HUES64 (cell line): ENCODE results near the gene MEF2C.
"Not testable (repeated sequence)": the region's sequence is repeated elsewhere in the genome, so short reads cannot be mapped to it uniquely, and the experiment has no call there.

Experiments used
- H3K27ac ChIP-seq: 2 replicates; pipeline ENCODE4 v1.7.0; 2013; ENCODE audit warnings: low read depth, low read length, inconsistent platforms
- H3K27me3 ChIP-seq: 2 replicates; pipeline ENCODE4 v1.6.1; 2013; ENCODE audit warnings: mild to moderate bottlenecking, low read length; ENCODE audit not compliant: insufficient read depth
- H3K36me3 ChIP-seq: 2 replicates; pipeline ENCODE4 v1.6.1; 2013; ENCODE audit warnings: mild to moderate bottlenecking, low read length; ENCODE audit not compliant: insufficient read depth
- H3K4me1 ChIP-seq: 2 replicates; pipeline ENCODE4 v1.6.1; 2013; ENCODE audit warnings: mild to moderate bottlenecking, low read length, moderate library complexity; ENCODE audit not compliant: insufficient read depth
- H3K4me3 ChIP-seq: 2 replicates; pipeline ENCODE4 v1.5.1; 2013; ENCODE audit warnings: mild to moderate bottlenecking, low read length, moderate library complexity
- H3K9ac ChIP-seq: 2 replicates; pipeline ENCODE4 v1.6.1; 2013; ENCODE audit warnings: mild to moderate bottlenecking, low read depth, low read length
- H3K9me3 ChIP-seq: 2 replicates; pipeline ENCODE4 v1.6.1; 2013; ENCODE audit warnings: low read depth, low read length; ENCODE audit not compliant: insufficient read depth
- WGBS: fragments of 150-250, 120-280 bp; methylation state at CpG from one replicate; pipeline ENCODE4 v1.1.7; 2013; ENCODE audit warnings: missing lambda C conversion rate; 5-methylcytosine and 5-hydroxymethylcytosine counted together

The MEF2C gene

DNA sequence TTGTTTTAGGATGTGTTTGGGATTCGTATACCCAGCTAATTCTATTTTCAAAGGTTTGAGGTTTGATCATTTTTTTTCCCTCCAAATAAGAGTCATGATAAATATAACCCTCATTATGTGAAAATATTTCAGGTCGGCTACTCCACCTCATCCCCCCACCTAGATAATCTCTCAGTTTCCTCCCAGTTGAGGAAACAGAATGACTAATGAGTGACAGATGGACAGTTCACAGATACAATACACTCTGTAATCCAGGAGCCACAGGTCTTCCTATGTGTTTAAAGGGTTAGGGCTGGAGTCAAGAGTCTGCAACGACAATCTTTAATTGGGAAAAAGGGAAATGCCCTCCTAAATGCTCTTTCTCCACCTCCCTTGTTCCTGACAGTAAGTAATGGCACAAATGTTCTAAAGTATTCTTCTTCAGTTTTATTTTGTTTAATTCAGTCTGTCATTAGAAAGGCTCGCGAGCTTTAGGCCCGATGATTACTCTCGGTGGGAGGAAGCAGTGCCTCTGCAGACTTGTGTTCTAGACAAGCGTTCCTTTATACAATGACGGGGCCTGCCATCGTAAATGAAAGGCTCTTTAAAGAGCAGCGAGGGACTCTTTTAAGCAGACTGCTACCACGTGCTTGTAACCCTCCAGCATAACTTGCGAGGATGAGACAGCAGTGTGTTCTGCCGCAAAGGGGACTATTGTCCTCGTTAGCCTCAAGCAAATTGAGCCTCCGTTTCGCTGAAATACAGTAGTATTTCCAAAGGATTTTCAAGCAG is 69.0 kb downstream of the MEF2C start:
- H3K4me1 ChIP-seq: peaks cover 23% of the 10 kb centered on the region
- H3K9ac ChIP-seq: 0 out of 2 replicates have a peak overlapping the region, but pooled peaks have one; percentile 23
- WGBS: 82% methylated on average over 16 of the region's 17 CpGs
- H3K36me3 ChIP-seq: no peaks in the 10 kb centered on the region
- H3K27me3 ChIP-seq: no peaks in the 10 kb centered on the region
- peak overlapping the region; percentile 20 for H3K27ac ChIP-seq
- no peak overlapping the region for H3K4me3 ChIP-seq
- no peaks in the 10 kb centered on the region for H3K9me3 ChIP-seq

DNA sequence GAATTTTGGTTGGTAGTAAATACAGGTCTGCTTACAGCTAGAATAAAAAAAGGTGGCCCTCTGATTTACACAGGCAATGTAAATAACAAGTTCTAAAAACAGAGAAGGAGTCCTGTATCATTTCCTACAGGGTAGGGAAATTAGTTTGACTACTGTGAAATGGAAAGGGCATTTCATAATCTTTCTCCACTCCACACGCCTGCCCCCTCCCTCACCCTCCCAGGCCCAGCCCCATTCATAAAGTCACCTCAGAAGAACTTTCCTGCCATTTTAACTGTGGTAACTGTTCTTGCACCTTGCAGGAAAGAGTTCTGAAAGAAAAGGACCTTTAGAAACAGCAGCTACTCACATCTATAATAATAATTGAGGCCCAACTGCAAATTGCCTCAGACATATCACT is 69.7 kb downstream of the MEF2C start:
- no peak overlapping the region for H3K4me3 ChIP-seq
- H3K4me1 ChIP-seq: peaks cover 23% of the 10 kb centered on the region
- no peaks in the 10 kb centered on the region for H3K9me3 ChIP-seq
- H3K27ac ChIP-seq: no peak overlapping the region
- WGBS: 92% methylated on average over 1 of the region's 1 CpG
- H3K9ac ChIP-seq: no peak overlapping the region
- no peaks in the 10 kb centered on the region for H3K36me3 ChIP-seq
- no peaks in the 10 kb centered on the region for H3K27me3 ChIP-seq

DNA sequence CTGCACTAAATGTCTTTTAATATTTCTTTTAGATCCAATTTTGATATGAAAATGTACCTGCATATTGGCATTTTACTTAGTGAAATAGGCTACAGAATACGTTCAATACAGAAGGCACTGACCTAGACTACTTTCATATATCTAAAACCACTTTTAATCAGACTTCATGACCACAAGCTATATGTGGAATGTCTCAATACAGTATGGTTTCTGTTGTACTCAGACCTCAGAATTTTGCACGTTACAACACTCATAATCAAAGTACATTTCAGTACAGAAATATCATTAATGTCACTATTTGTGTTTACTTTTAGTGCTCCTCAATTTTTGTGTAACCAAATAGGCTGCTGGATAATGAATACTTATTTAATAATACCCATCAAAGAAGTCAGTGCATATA is 74.8 kb downstream of the MEF2C start:
- no peak overlapping the region for H3K4me3 ChIP-seq
- no peaks in the 10 kb centered on the region for H3K36me3 ChIP-seq
- H3K27ac ChIP-seq: no peak overlapping the region
- no peaks in the 10 kb centered on the region for H3K27me3 ChIP-seq
- H3K9ac ChIP-seq: no peak overlapping the region
- H3K4me1 ChIP-seq: peaks cover 5% of the 10 kb centered on the region; the same call in 1 of the 2 replicates
- WGBS: 92% methylated on average over 2 of the region's 2 CpGs
- H3K9me3 ChIP-seq: no peaks in the 10 kb centered on the region

DNA sequence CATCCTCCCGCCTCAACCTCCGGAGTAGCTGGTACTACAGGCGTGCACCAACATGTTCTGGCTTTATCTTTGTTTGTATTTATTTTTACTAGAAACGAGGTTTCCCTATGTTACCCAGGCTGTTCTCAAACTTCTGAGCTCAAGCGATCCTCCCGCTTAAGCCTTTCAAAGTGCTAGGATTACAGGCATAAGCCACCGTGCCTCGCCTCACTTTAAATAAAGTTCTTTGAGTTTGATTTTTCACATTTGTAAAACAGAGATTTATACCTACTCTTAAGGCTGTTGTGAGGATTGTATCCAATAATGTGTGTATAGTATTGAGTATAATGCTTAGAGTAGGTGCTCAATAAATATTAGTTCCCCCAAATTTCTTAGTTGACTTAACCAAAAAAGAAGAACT is 75.7 kb downstream of the MEF2C start:
- no peaks in the 10 kb centered on the region for H3K36me3 ChIP-seq
- H3K27ac ChIP-seq: no peak overlapping the region
- no peak overlapping the region for H3K9ac ChIP-seq
- 97% methylated on average over 7 of the region's 8 CpGs for WGBS
- H3K4me3 ChIP-seq: no peak overlapping the region
- H3K4me1 ChIP-seq: peaks cover 5% of the 10 kb centered on the region; the same call in 1 of the 2 replicates
- no peaks in the 10 kb centered on the region for H3K9me3 ChIP-seq
- H3K27me3 ChIP-seq: no peaks in the 10 kb centered on the region

DNA sequence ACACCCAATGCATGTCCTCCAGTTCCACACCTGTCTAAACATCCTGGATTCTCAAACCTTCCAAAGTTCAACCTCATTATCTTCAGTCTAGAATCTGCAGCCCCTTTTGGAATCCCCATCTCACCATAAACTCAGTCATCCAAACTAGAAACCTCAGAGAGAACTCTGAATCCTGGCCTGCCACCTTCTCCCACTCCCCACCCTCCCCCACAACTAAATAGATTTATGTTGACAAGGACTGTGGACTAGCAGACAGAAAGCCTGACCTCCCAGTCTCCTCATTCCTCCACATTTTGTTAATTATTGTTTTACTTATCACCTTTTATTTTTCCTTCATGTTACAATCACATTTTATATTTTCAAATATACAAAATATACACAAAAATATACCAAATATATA is 76.6 kb downstream of the MEF2C start:
- no peak overlapping the region for H3K4me3 ChIP-seq
- no peak overlapping the region for H3K9ac ChIP-seq
- no peaks in the 10 kb centered on the region for H3K36me3 ChIP-seq
- peaks cover 5% of the 10 kb centered on the region; the same call in 1 of the 2 replicates for H3K4me1 ChIP-seq
- H3K9me3 ChIP-seq: no peaks in the 10 kb centered on the region
- H3K27ac ChIP-seq: no peak overlapping the region
- no peaks in the 10 kb centered on the region for H3K27me3 ChIP-seq

DNA sequence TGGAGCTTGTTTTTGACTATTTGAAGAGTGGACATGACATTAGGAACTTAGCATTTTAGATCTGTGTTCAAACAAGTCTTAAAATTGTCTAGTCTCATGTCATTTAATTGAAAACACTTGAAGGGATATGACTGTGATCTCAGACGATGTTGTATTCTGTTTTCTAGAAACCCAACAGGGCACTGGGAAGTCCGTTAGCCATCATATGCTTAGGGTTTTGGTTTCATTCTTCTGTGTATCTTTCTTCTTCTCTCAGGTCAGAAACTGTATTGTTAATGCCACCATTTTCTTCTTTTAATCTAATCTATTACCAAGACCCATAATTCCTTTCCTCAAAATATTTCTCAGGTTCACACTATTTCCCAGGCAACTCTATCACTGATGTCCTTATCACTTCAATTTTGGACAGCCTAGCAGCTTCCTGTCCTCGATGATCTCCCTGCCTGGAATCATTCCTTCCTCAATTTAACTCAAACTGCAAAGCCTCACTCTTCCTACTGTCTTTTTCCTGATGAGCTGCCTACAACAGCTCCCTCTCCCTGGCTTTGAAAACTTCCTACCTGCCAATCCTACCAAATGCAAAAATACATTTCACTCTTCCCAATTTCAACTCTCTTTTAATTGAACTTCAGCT is 77.7 kb downstream of the MEF2C start:
- Histone ChIP-seq H3K9ac (no peak overlapping the region), H3K4me1 (peaks cover 5% of the 10 kb centered on the region; the same call in 1 of the 2 replicates), H3K27me3 (no peaks in the 10 kb centered on the region), H3K27ac (no peak overlapping the region), H3K9me3 (no peaks in the 10 kb centered on the region), H3K36me3 (no peaks in the 10 kb centered on the region), H3K4me3 (no peak overlapping the region)
- 93% methylated on average over 3 of the region's 3 CpGs for WGBS

DNA sequence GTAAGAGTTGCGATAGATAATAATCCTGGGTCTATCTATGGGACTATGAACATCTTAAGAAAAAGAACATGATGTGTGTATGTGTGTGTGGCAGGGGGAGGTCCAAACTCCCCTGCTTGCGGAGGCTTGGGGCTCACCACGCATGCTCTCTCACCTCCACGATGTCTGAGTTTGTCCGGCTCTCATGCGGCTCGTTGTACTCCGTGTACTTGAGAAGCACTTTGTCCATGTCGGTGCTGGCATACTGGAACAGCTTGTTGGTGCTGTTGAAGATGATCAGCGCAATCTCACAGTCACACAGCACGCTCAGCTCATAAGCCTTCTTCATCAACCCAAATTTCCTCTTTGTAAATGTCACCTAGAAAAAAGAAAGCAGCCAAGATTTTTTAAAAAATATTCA is 78.5 kb downstream of the MEF2C start:
- Histone ChIP-seq H3K9me3 (no peaks in the 10 kb centered on the region), H3K9ac (no peak overlapping the region), H3K4me3 (no peak overlapping the region), H3K36me3 (no peaks in the 10 kb centered on the region), H3K4me1 (peaks cover 5% of the 10 kb centered on the region; the same call in 1 of the 2 replicates), H3K27ac (no peak overlapping the region), H3K27me3 (no peaks in the 10 kb centered on the region)
- WGBS: 94% methylated on average over 11 of the region's 11 CpGs

DNA sequence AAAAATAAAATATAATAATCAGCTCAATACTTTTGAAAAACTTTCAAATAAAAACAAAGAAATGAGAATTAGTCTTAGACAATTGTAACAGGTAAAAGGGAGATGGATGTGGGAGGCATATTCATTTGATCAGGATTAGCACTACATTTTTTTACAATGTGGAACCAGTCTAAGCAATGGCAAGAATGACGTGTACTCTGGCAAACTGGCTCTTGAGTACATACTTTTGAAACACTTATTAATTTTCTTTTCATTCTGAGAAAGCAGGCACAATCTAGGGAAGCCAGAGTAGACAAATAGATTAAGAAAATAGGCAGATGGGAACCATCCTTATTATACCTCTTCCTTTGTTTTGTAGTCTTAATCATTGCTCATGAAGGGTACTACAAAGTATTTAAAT is 79.7 kb downstream of the MEF2C start:
- H3K9ac ChIP-seq: no peak overlapping the region
- no peak overlapping the region for H3K27ac ChIP-seq
- H3K4me3 ChIP-seq: no peak overlapping the region
- H3K4me1 ChIP-seq: peaks cover 5% of the 10 kb centered on the region; the same call in 1 of the 2 replicates
- WGBS: 92% methylated on average over 1 of the region's 1 CpG
- no peaks in the 10 kb centered on the region for H3K36me3 ChIP-seq
- no peaks in the 10 kb centered on the region for H3K9me3 ChIP-seq
- no peaks in the 10 kb centered on the region for H3K27me3 ChIP-seq

DNA sequence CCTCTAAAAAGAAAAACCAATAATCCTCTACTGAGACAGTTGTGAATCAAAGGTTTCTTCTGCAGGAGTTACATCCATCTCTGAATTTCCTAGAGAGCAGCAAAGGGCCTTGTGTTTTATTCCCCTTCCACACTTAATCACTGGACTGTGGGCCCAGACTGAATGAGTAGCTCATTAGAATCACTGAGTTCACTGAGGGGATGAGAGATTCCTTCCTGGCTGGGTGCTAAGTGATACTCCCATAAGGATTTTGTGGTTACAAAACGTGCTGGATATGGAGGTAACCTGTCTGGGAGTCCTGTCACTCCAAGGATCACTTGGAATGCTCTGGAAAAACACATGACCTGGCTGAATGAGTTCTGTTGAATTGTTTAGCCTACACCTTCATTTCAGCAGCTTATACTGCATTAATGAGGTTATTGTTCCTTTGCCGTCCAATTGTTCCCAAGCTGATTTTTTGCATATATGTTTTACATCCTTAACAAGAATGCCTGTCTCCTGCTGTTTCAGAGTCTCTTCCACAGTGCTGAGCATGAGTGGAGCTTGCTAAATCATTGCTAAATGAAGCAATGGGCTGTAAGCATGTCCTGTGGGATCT is 82.9 kb downstream of the MEF2C start:
- Histone ChIP-seq H3K27ac (no peak overlapping the region), H3K4me3 (no peak overlapping the region), H3K9me3 (no peaks in the 10 kb centered on the region), H3K27me3 (no peaks in the 10 kb centered on the region), H3K9ac (no peak overlapping the region), H3K4me1 (no peaks in the 10 kb centered on the region), H3K36me3 (no peaks in the 10 kb centered on the region)
- 83% methylated on average over 2 of the region's 2 CpGs for WGBS

DNA sequence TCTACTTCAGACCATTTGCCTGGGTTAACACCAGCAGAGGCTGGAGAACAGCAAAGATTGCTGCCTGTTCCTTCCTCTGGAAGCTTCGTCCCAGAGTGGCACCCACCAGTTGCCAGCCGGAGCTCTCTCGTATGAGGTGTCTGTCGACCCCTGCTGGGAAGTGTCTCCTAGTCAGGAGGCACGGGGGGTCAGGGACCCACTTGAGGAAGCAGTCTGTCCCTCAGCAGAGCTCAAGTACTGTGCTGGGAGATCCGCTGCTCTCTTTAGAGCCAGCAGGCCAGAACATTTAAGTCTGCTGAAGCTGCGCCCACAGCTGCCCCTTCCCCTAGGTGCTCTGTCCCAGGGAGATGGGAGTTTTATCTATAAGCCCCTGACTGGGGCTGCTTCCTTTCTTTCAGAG is 84.1 kb downstream of the MEF2C start:
- H3K27ac ChIP-seq, H3K27me3 ChIP-seq, H3K4me3 ChIP-seq, H3K4me1 ChIP-seq, H3K9ac ChIP-seq, H3K9me3 ChIP-seq, H3K36me3 ChIP-seq: not testable (repeated sequence)
- 94% methylated on average over 7 of the region's 7 CpGs for WGBS

DNA sequence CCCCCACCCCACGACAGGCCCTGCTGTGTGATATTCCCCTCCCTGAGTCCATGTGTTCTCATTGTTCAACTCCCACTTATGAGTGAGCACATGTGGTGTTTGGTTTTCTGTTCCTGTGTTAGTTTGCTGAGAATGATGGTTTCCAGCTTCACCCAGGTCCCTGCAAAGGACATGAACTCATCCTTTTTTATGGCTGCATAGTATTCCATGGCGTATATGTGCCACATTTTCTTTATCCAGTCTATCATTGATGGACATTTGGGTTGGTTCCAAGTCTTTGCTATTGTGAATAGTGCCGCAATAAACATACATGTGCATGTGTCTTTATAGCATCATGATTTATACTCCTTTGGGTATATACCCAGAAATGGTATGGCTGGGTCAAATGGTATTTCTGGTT is 89.2 kb downstream of the MEF2C start:
- not testable (repeated sequence) for H3K27me3 ChIP-seq, H3K36me3 ChIP-seq, H3K27ac ChIP-seq, H3K4me3 ChIP-seq, H3K9me3 ChIP-seq, H3K9ac ChIP-seq, H3K4me1 ChIP-seq
- 85% methylated on average over 1 of the region's 3 CpGs for WGBS
